ENCODE data around the gene ARID1B.

GRCh38 chr6:156980948-156981347, 203.8 kb downstream of the ARID1B start:
- TF ChIP-seq CTCF (IDR thresholded peaks at IDR 0.05; ENCODE audit: insufficient read depth, low read length, poor library complexity, severe bottlenecking), result no peak
- no peak for TF ChIP-seq EZH2phosphoT487 (conservative IDR thresholded peaks at IDR 0.05; ENCODE audit: low read length)
